Keratinocyte (primary cell): Measurements from ENCODE around the gene CD8A. TPM values are rescaled to one million over a fixed set of nuclear protein-coding genes. Genes with fewer than 3 reads are reported as not detected.

Experiments used
- DNase-seq: peaks from one replicate; pipeline ENCODE4 v3.0.0-alpha.2; 2011; ENCODE audit warnings: low read depth, missing footprints, low spot score
- FAIRE-seq: peaks from 2 replicates; lab custom pipeline; 2011; peaks lifted over from hg19 to GRCh38; lab: Jason Lieb, UNC
- H2AFZ ChIP-seq: 2 replicates; pipeline ENCODE4 v1.6.0; 2012; ENCODE audit warnings: low read length, control low read depth, inconsistent platforms; ENCODE audit not compliant: control insufficient read depth
- H3K27ac ChIP-seq: 2 replicates; pipeline ENCODE4 v1.5.1; 2011; ENCODE audit warnings: low read length; ENCODE audit not compliant: control insufficient read depth, insufficient read depth
- H3K27me3 ChIP-seq: 3 replicates; pipeline ENCODE4 v1.6.0; 2011; ENCODE audit warnings: low read length; ENCODE audit not compliant: control insufficient read depth, insufficient read depth; ENCODE audit errors: extremely low read depth
- H3K36me3 ChIP-seq, 2 experiments: 2 replicates in 1 of 2; 3 replicates in 1 of 2; pipeline ENCODE4 v1.5.1; 2011; ENCODE audit warnings: low read length in 2 of 2, mild to moderate bottlenecking in 1 of 2; ENCODE audit not compliant: control insufficient read depth in 2 of 2, insufficient read depth in 2 of 2; ENCODE audit errors: extremely low read depth in 1 of 2
- H3K4me1 ChIP-seq: 3 replicates; pipeline ENCODE4 v1.5.1; 2011; ENCODE audit warnings: low read length; ENCODE audit not compliant: control insufficient read depth, insufficient read depth; ENCODE audit errors: extremely low read depth
- H3K4me2 ChIP-seq: 3 replicates; pipeline ENCODE4 v1.6.0; 2011; ENCODE audit warnings: low read depth, low read length; ENCODE audit not compliant: control insufficient read depth, insufficient read depth; ENCODE audit errors: extremely low read depth
- H3K4me3 ChIP-seq, 3 experiments: fragments of 200-600 bp in 1 of 3; sonication (generic) in 1 of 3; 2 replicates in 2 of 3; 3 replicates in 1 of 3; pipeline ENCODE4 v1.5.1; 2011 to 2016; ENCODE audit warnings: low read length in 3 of 3, mild to moderate bottlenecking in 3 of 3, control low read depth in 2 of 3, inconsistent platforms in 1 of 3, low read depth in 1 of 3, mixed read lengths in 1 of 3, mixed run types in 1 of 3, moderate library complexity in 1 of 3; ENCODE audit not compliant: control insufficient read depth in 2 of 3, insufficient read depth in 2 of 3; ENCODE audit errors: extremely low read depth in 1 of 3
- H3K79me2 ChIP-seq: 2 replicates; pipeline ENCODE4 v1.6.0; 2012; ENCODE audit warnings: low read length; ENCODE audit not compliant: control insufficient read depth, insufficient read depth
- H3K9ac ChIP-seq: 3 replicates; pipeline ENCODE4 v1.6.0; 2011; ENCODE audit warnings: low read length; ENCODE audit not compliant: control insufficient read depth, insufficient read depth; ENCODE audit errors: extremely low read depth
- H3K9me1 ChIP-seq: 3 replicates; pipeline ENCODE4 v1.6.0; 2011; ENCODE audit warnings: low read length; ENCODE audit not compliant: control insufficient read depth, insufficient read depth; ENCODE audit errors: extremely low read depth
- H3K9me3 ChIP-seq: 2 replicates; pipeline ENCODE4 v1.5.1; 2012; ENCODE audit warnings: low read depth, low read length; ENCODE audit not compliant: control insufficient read depth
- H4K20me1 ChIP-seq: 3 replicates; pipeline ENCODE4 v1.6.0; 2011; ENCODE audit warnings: low read length; ENCODE audit not compliant: control insufficient read depth, insufficient read depth; ENCODE audit errors: extremely low read depth
- EZH2 ChIP-seq: IDR thresholded peaks from one replicate; pipeline ENCODE4 v1.6.1; 2012; ENCODE audit warnings: inconsistent platforms, mild to moderate bottlenecking, low read length, moderate library complexity
- dilution Hi-C: fragments of 300-500 bp; cut with MboI; formaldehyde crosslinking; loops from one replicate; pipeline ENCODE4 v1.7.0; 2020; ENCODE audit warnings: low sequenced_read_pairs; ENCODE audit not compliant: extremely low pct_ligation_motif_present
- polyA plus RNA-seq, 5 experiments: library from polyadenylated mRNA; depleted of rRNA in 3 of 5; stranded (reverse) in 3 of 5; stranded (forward) in 1 of 5; unstranded in 1 of 5; fragments of >200 nt; gene quantifications; 1 replicate in 1 of 5; 2 replicates in 3 of 5; 3 replicates in 1 of 5; pipeline versions ENCODE4 v1.2.1 to v1.2.3, GENCODE V29; 2011 to 2012; ENCODE audit warnings: missing spikeins in 2 of 5, low read depth in 1 of 5, low replicate concordance in 1 of 5
- TF ChIP-seq, protein P1 (sequence below), 3 experiments: IDR thresholded peaks in 1 of 3; conservative IDR thresholded peaks in 1 of 3; optimal IDR thresholded peaks in 1 of 3; 2 replicates in 2 of 3; 3 replicates in 1 of 3; pipeline versions ENCODE3 to v1.5.1; 2011; ENCODE audit warnings: low read length in 3 of 3, mild to moderate bottlenecking in 3 of 3, moderate library complexity in 2 of 3, control low read depth in 1 of 3, inconsistent platforms in 1 of 3; ENCODE audit not compliant: insufficient read depth in 2 of 3; ENCODE audit errors: extremely low read depth in 1 of 3

The CD8A gene
- polyA plus RNA-seq, 1 donor (not counting 4 experiments of a cell fraction or from before 2014, with no cell fraction given) = 0.10 TPM

DNA sequence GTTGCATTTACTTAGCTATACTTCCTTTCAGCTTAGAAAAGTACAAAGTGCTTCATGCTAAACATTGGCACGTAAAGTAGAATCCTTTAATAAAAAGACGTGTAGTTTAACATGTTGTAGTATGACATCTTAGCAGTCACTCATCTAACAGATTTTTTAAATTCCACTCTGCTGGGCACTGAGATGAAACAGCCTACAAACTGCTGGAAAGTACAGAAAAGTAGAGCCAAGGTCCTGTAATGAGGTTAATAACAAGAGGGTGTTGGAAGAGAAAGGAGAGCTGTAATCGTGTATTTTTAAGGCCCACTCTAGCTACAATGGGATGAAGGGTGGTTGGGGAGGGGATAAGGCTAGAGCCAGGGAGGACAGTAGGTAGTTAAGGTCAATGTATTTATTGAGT is 10.7 kb downstream of the CD8A start:
- Histone ChIP-seq H3K9me3 (no peaks in the 10 kb centered on the region), H3K36me3 (peaks cover 0 to 3% of the 10 kb centered on the region in 2 experiments), H3K9me1 (no peaks in the 10 kb centered on the region), H3K27ac (no peak overlapping the region), H2AFZ (no peak overlapping the region), H3K27me3 (no peaks in the 10 kb centered on the region), H3K9ac (no peak overlapping the region), H3K4me1 (no peaks in the 10 kb centered on the region), H3K4me2 (no peak overlapping the region), H3K79me2 (no peaks in the 10 kb centered on the region), H3K4me3 (no peak overlapping the region), H4K20me1 (no peaks in the 10 kb centered on the region)
- dilution Hi-C loops = no loop called here
- FAIRE-seq (no peak), DNase-seq (no peak)
- no peak for TF ChIP-seq EZH2
- TF ChIP-seq, protein P1, sequence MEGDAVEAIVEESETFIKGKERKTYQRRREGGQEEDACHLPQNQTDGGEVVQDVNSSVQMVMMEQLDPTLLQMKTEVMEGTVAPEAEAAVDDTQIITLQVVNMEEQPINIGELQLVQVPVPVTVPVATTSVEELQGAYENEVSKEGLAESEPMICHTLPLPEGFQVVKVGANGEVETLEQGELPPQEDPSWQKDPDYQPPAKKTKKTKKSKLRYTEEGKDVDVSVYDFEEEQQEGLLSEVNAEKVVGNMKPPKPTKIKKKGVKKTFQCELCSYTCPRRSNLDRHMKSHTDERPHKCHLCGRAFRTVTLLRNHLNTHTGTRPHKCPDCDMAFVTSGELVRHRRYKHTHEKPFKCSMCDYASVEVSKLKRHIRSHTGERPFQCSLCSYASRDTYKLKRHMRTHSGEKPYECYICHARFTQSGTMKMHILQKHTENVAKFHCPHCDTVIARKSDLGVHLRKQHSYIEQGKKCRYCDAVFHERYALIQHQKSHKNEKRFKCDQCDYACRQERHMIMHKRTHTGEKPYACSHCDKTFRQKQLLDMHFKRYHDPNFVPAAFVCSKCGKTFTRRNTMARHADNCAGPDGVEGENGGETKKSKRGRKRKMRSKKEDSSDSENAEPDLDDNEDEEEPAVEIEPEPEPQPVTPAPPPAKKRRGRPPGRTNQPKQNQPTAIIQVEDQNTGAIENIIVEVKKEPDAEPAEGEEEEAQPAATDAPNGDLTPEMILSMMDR (optimal IDR thresholded peaks at IDR 0.05 in 1 of 3, IDR thresholded peaks at IDR 0.05 in 1 of 3, conservative IDR thresholded peaks at IDR 0.05 in 1 of 3; ENCODE audit: extremely low read depth in 1 of 3, insufficient read depth in 2 of 3, low read length in 3 of 3) = no peak

- Histone ChIP-seq H3K4me3 (no peak overlapping the region), H3K9me1 (no peaks in the 10 kb centered on the region), H3K4me1 (no peaks in the 10 kb centered on the region), H3K4me2 (no peak overlapping the region), H3K36me3 (peaks cover 0 to 6% of the 10 kb centered on the region in 2 experiments), H3K27ac (no peak overlapping the region), H2AFZ (no peak overlapping the region), H3K9ac (no peak overlapping the region), H3K27me3 (no peaks in the 10 kb centered on the region), H3K79me2 (no peaks in the 10 kb centered on the region), H3K9me3 (no peaks in the 10 kb centered on the region), H4K20me1 (no peaks in the 10 kb centered on the region)
- TF ChIP-seq, protein P1 (optimal IDR thresholded peaks at IDR 0.05 in 1 of 3, IDR thresholded peaks at IDR 0.05 in 1 of 3, conservative IDR thresholded peaks at IDR 0.05 in 1 of 3; ENCODE audit: extremely low read depth in 1 of 3, insufficient read depth in 2 of 3, low read length in 3 of 3) = no peak
- TF ChIP-seq EZH2 = no peak
- no peak for DNase-seq
- dilution Hi-C loops = no loop called here
- no peak for FAIRE-seq
Observed at GRCh38 chr2:86778957-86779356, 11.8 kb downstream of the CD8A start.
